GM12891 (cell line): ENCODE measurements around the gene THADA.
"Not testable (repeated sequence)": the region's sequence is repeated elsewhere in the genome, so short reads cannot be mapped to it uniquely, and the experiment has no call there.

Experiments
- DNase-seq: peaks from one replicate; pipeline ENCODE4 v3.0.0; 2011; ENCODE audit warnings: low spot score; ENCODE audit not compliant: insufficient read length
- FAIRE-seq: peaks from 2 replicates; lab custom pipeline; 2011; peaks lifted over from hg19 to GRCh38; lab: Jason Lieb, UNC
- PAX5 ChIP-seq: IDR thresholded peaks from 2 replicates; pipeline ENCODE4 v1.6.1; 2011; ENCODE audit warnings: low read length, moderate library complexity, mild to moderate bottlenecking; ENCODE audit not compliant: insufficient read depth, severe bottlenecking
- POLR2A ChIP-seq: IDR thresholded peaks from 2 replicates; pipeline ENCODE4 v1.6.1; 2011; ENCODE audit warnings: low read depth, low read length, control low read depth
- POLR2AphosphoS5 ChIP-seq: IDR thresholded peaks from 2 replicates; pipeline ENCODE4 v1.6.1; 2011; ENCODE audit warnings: low read depth, low read length, control low read depth
- POU2F2 ChIP-seq: IDR thresholded peaks from 2 replicates; pipeline ENCODE4 v1.6.1; 2011; ENCODE audit warnings: low read depth, mild to moderate bottlenecking, control low read depth, low read length, moderate library complexity
- SPI1 ChIP-seq: IDR thresholded peaks from 2 replicates; pipeline ENCODE4 v1.6.1; 2011; ENCODE audit warnings: low read depth, low read length, control low read depth
- TAF1 ChIP-seq: IDR thresholded peaks from 2 replicates; pipeline ENCODE4 v1.6.1; 2011; ENCODE audit warnings: low read depth, low read length, control low read depth

The THADA gene

GRCh38 chr2:43407935-43408334, 187.9 kb downstream of the THADA start:
- TF ChIP-seq PAX5 (no peak), POLR2A (no peak), TAF1 (no peak), POU2F2 (no peak), SPI1 (no peak), POLR2AphosphoS5 (no peak)
- DNase-seq: no peak
- FAIRE-seq: no peak

DNA sequence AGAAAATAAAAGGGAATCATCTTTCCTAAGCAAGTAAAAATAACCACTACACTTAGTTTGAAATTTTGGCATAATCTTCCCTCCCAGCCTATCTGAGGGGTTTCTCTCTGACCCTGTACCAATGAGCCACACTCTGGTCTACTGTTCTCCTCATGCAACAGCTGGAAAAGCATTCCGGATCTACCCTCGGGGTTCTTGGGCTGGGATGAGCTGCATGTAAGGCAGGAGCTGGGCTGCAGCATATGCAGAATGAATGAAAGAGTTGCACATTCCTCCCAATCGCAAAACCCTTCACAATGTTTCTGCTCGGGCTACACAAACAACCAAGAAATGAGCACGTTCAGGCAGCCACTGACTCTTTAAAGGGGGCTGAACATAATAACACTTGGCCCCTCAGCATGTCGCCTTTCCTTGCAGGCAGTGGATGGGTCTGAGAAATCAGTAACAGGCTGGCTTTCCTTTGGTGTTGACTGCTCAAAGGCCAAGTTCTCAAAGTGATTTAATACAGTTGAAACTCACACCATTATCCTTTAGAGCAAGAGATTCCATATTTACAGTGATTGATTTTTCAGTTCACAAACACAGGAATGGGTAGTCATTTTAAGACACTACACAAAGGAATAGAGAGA, 189.1 kb downstream of the THADA start:
- TF ChIP-seq POU2F2 (no peak), POLR2AphosphoS5 (no peak), POLR2A (no peak), PAX5 (no peak), SPI1 (no peak), TAF1 (no peak)
- FAIRE-seq: no peak
- DNase-seq: no peak

DNA sequence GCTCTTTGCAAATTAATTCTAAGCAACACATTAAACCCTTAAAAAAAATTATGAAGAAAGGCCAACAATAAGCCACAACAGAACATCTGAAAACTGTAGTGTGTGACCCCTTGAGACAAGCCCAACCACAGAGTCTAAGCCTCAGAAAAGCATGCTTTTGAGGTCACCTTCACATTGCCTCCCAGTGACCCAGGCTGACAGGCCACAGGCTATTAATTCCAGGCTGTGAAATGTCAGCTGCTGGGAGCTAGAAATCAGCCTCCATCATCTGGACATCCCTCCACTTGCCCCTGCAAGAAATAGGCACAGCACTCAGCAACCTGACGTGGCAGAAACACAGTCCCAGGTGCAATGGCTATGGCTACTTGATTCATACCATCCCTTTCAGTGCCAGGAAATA, 190.0 kb downstream of the THADA start:
- TF ChIP-seq POU2F2 (no peak), SPI1 (no peak), PAX5 (no peak), POLR2A (no peak), TAF1 (no peak), POLR2AphosphoS5 (no peak)
- FAIRE-seq (peak; percentile 61), DNase-seq (no peak)

DNA sequence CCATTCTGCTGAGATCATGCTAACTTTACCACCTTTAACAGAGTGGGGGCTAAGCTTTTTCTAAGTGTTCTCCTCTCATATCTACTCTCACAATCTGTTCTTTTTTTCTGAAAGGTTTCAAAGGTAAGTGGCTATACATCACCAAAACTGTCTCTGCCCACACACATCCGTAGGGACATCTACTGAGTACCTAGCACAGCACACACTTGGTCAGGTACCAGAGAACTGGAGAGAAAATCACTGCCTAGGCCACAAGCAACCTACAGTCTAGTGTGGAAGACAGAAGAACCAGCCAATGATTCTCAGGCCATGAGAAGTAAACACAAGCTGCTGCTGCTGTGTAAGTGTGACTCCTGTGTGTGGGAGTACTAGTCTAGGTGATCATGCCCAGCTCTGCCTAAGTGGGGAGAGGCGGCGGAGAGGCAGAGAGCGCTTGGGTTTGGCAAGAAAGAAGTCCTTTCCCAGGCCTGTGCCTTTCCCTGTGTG, 193.3 kb downstream of the THADA start:
- TF ChIP-seq POLR2A (peak; percentile 73), POLR2AphosphoS5 (peak; percentile 83), TAF1 (no peak)
- FAIRE-seq (no peak), DNase-seq (no peak)

GRCh38 chr2:43402002-43402401, 193.8 kb downstream of the THADA start:
- TF ChIP-seq POLR2AphosphoS5: no peak; the same call in 1 of the 2 replicates
- TF ChIP-seq TAF1: no peak; the same call in 1 of the 2 replicates
- TF ChIP-seq SPI1: 0 out of 2 replicates have a peak, but pooled peaks have one; percentile 18
- peak; percentile 65 for TF ChIP-seq PAX5
- TF ChIP-seq POU2F2: peak; percentile 100
- TF ChIP-seq POLR2A: no peak
- peak; percentile 97 for FAIRE-seq
- no peak for DNase-seq

- TF ChIP-seq TAF1 (no peak), SPI1 (no peak), POLR2A (no peak), POU2F2 (no peak), PAX5 (no peak), POLR2AphosphoS5 (no peak)
- DNase-seq: no peak
- no peak for FAIRE-seq
These were observed 195.3 kb downstream of the THADA start for GRCh38 chr2:43400508-43400907.

- TF ChIP-seq TAF1: no peak
- TF ChIP-seq POLR2A: no peak
- TF ChIP-seq PAX5: no peak
- TF ChIP-seq SPI1: no peak
- no peak for TF ChIP-seq POLR2AphosphoS5
- TF ChIP-seq POU2F2: no peak
- FAIRE-seq (no peak), DNase-seq (no peak)
These were observed 196.1 kb downstream of the THADA start for GRCh38 chr2:43399515-43400264.

DNA sequence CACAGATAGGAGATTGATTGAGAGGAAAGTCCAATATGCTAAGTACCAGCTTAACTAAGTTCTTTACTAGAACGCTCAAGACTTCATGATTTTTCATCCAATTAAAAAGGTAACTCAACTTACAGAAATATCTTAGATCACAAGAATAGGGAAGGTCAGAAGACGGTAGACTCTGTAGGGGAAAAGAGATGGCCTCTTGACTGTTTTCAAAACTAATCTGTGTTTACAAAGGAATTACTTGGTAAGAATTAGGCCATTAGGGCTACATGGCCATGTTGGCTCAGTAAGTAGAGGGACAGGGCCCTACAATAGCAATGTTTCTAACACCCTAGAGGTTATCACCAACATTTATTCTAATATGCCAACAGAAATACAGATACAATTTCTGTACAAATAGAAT, 196.7 kb downstream of the THADA start:
- no peak for FAIRE-seq
- TF ChIP-seq TAF1: no peak
- TF ChIP-seq PAX5: no peak
- TF ChIP-seq POU2F2: no peak
- DNase-seq: no peak

DNA sequence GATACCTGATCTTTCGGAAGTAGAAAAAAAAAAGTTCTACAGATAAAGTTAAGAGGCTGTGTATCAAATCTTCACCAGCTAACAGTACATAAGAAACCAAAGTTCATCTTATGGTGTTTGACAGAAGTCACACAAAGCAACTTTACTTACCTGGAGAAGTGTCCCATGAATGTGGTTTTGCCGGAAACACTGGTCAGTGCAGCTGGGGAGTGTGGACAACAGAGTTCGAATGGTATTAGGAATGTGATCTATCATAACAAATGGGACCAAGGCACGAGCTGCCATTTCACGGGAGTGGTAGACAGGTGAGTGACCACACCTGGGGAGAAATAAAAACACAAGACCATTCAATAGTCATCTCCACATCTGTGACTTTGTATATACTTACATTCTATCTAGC, 198.0 kb downstream of the THADA start:
- FAIRE-seq: no peak

GRCh38 chr2:43397411-43397810, 198.4 kb downstream of the THADA start:
- no peak for DNase-seq
- no peak for FAIRE-seq
- TF ChIP-seq POLR2AphosphoS5 (no peak), SPI1 (no peak), POU2F2 (no peak), POLR2A (no peak), TAF1 (no peak), PAX5 (no peak)

More for the DNA sequence above, 198.0 kb downstream of the THADA start:
- TF ChIP-seq TAF1 (no peak), PAX5 (no peak), POU2F2 (no peak), POLR2A (no peak), SPI1 (no peak), POLR2AphosphoS5 (no peak)
- DNase-seq: no peak

DNA sequence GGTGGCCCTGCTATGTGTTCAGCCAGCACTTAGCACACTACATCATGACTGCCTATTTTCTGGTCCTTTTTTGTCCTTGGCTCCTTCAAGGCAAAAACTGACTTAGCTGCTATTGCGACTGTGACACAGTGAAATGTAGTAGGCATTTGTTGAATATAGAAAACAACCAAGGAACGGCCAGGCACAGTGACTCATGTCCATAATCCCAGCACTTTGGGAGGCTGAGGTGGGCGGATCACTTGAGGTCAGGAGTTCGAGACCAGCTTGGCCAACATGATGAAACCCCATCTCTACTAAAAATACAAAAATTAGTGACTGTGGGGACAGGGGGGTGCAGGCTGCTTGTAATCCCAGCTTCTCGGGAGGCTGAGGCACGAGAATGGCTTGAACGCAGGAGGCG, 199.5 kb downstream of the THADA start:
- not testable (repeated sequence) for FAIRE-seq, DNase-seq
